ENCODE measurements around the gene CDK8.

Gene CDK8

DNA sequence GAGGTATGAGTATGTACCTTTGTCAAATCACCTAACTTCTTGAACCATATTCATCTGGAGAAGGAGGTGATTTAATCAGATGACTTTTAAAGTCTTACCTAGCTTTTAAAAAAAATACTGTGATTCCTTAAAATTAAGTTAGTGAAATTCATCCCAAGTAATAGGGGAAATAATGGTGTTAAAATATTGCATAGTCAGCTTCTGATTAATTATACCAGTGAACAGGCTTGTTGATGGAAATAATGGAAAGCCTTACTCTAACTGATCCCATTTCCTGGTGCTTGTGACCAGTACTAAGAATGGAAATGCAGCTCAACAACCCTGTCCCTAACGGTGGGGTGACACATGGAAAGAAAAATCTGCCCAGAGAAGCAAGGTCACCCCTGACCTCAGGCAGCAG lies 130.7 kb downstream of the CDK8 start:
- no peak for DNase-seq (ENCODE audit: low spot score)

DNA sequence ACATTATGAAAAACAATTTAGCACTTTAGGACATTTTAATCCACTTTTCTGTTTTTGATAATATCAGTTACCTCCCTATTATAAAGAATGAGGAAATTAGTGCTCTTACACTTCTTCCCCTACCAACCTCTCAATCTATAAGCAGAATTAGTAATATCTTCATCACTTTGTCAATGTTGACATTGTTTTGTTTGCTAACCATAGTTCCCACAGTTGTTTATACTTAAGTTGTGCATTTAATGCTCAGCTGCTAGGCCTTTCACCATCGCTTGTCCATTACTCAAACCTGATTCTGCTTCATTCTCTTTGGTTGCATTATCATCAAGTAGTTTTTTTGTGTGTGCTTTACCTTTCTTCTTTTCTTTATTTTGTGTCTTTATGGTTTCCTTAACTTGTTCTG lies 132.1 kb downstream of the CDK8 start:
- no peak for DNase-seq (ENCODE audit: low spot score)

DNA sequence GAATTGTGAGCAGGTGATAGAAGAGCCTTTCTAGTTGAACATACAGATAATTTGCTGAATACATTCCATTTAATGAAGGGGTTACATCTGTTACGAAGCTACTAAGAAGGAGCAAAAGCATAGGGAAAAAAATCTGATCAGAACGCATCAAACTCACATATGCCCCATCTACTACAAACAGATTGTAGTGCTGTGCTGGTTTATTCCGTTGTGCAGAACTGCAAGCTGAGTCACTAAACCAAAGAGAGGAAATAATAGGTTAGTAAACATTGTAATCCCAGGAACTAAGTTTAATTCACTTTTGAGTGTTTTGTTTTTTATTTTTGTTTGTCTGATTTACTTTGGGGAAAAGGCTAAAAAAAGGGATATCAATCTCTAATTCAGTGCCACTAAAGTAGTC lies 136.3 kb downstream of the CDK8 start:
- DNase-seq (ENCODE audit: low spot score) = no peak

DNA sequence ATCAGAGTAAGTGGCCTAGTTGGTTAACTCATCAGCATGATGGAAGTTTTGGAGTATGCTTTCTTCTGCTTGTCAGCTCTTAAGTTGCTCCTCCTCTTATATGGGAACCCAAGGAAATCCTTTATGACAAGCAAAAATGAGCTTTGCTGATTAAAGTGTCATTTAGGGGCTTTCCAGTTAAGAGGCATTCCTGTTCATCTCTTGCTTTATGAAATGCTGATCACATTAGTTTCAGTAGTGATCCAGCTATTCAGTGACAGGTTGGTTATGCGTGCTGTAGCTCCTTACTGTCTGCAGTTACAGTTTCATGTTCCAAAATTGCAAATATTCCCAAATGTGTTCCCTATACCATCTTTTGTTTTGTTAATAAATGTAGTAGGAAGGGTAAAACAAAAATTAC lies 146.6 kb downstream of the CDK8 start:
- no peak for DNase-seq (ENCODE audit: low spot score)

DNA sequence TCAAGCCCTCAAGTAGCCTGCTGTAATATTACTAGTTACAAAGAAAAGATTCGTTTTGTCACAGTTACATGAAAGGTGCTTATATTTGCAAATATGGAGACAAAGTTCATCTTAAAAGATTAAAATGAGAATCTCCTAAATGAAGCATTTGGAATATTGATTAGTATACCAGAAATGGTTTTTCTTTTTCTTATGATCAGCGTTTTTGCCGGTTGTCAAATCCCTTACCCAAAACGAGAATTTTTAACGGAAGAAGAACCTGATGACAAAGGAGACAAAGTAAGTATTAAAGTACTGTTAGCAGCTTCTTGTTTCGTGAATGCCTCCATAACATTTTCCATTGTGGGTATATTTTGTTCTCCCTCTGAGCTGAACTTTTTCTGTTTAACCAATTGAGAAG lies 147.1 kb downstream of the CDK8 start:
- DNase-seq (ENCODE audit: low spot score) = no peak

DNA sequence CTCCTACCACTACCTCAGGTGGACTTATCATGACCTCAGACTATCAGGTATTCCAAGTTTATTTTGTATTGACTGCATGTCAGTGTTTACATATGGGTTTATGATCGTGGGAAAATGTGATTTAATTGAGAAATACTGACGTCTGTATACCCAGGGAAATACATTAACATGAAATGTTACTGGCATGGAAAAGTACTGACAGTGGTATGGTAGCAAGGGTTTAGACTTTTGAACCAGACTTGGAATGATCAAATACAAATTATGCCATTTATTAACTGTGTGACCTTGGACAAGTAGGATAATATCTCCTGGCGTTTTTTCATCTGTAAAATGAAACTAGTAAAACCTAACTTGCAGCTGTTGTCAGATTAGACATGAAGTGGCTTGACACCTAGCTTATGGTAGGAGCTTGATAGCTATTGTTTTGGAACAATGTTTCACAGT lies 147.7 kb downstream of the CDK8 start:
- DNase-seq (ENCODE audit: low spot score) = no peak

DNA sequence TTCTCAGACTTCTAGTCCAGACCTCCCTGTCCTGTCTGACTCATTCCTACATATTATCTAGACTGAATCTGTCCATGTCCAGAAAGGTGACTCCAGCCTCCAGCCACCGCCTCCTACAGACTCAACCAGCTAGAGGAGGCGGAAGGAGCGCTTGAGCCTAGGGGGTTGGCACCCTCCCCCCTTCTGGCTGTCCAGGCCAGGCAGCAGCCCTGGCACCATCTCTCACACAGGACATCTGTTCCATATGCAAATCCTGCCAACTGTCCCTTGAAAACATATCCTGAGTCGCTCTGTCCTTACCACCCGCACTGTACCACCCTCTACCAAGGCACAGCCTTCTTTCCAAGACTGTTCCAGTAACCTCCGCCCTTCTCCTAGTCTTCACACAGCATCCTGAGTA lies 152.9 kb downstream of the CDK8 start:
- DNase-seq (ENCODE audit: low spot score) = no peak

DNA sequence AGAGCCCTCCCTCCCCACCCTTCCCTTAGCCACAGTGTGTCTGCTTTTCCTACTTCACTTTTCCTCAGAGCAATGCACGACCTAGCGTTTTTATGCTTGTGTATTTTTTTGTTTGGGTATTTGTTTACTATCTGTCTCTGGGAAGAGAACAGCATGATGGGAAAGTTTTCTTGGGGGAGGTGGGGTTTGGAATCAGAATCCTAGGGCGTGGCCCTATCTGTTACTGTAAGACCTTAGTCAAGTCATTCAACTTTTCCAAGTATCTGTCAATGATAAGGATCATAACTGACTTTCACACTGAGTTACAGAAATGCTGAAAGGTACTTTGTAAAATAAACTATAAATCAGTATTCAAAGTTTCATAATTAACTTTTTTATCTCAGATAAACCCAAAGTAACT lies 157.3 kb downstream of the CDK8 start:
- no peak for DNase-seq (ENCODE audit: low spot score)

DNA sequence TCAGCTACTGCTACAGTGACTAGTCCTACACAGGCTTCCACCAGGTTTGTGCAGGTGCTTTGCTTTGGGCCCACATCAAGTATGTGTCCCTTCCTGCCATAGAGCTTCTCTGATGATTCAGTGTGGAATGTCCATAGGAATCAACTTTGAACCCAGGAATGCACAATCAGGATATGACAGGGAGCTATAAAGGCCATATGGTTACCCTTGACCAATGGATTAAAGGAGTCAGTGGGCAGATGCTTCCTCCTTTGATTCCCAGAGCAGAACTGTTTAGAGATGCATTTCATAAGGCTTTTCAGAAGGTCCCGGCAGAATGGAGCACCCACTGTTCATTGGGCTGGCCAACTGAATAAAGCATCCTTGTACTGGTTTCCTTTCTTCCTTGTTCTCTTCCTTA lies 158.3 kb downstream of the CDK8 start:
- DNase-seq (ENCODE audit: low spot score) = no peak

DNA sequence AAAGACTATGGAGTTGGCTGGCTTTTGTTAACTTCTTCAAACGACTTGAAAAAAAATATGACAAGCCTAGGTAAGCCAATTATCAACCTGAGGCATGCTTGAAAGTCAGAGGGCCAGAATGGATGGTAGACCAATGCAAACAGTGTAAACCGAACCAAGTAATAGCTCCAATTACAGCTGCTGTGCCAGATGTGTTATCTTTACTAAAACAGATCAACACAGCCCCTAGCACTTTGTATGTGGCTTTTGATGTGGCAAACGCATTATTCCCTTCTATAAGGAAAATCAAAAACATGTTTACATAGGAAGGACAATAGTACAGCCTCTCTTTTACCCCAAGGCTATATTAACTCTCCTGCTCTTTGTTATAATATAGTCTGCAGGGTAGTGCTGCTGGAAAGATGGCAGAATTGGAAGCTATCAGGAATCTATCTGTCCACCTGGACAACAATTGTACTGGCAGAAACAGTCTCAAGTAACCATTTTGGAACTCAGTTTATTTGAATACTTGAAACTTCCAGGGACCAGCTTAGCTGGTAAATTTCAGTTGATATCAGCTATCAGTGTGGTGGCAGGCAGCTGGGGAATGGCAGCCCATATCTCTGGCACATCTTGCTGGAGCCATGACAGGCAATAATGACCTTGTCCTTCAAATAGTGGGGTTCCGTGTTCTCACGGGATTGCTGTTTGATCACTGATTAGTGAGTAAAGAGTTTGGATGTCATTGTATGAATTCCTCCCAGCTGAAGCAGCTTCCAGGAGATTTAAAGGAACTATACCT lies 159.2 kb downstream of the CDK8 start:
- DNase-seq (ENCODE audit: low spot score) = no peak

DNA sequence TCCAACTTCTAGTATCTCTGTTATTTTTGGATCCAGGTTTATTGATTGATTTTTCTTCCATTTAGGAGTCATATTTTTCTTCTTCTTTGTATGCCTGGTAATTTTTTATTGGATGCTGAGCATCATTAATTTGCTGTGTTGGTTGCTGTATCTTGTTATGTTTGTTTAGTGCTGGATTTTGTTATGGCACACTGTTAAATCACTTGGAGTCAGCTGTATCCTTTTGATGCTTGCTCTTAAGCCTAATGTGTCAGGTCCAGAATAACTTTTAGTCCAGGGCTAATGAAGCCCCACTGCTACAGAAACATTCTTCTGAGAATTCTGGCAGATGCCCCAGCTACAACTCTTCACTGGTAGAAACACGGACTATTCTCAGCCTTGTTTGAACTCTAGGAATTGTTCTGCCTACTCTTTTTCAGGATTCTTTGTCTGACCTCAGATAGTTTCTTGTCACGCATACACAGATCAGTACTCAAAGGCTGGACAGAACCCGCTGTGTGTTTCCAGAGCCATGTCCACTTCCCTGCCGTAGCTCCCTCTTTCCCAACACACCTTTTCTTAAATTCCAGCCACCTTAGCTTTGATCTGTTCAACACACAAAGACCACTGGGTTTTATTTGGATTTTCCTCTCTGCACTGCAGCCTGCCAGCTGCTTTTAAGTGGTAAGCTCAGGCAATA lies 166.5 kb downstream of the CDK8 start:
- DNase-seq (ENCODE audit: low spot score) = no peak

DNA sequence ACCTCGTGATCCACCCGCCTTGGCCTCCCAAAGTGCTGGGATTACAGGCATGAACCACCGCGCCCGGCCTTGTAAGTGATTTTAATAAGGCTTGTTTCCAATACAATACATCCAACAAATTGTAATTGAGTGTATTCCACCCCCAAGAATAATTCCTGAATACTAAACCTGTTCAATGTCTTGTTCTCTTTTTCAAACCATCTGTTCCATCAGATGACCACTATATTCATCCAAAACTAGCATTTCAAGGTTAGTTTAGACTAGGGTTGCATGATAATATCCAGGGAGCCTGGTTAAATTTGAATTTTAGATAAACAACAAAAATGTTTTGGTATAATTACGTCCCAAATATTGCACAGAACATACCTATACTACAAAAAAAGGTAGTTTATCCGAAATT lies 168.1 kb downstream of the CDK8 start:
- no peak for DNase-seq (ENCODE audit: low spot score)

DNA sequence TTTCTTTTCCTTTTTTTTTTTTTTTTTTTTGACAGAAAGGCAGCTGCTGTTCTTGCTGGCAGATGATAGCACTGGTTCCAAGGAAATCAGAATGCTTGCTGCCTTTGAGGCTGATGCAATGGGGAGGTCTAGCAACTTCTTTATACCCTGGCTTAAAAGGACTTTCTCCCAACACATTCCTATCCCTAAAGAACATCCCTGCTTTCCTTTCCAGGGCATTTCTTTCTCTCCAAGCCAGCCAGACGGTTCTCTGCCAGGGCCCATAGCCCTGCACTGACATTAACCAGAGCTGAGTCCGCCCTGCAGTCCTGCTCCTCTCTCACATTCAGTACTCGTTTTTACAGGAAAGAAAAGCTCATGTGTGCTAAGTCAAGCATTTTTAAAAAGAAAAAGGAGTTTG lies 169.7 kb downstream of the CDK8 start:
- DNase-seq (ENCODE audit: low spot score) = no peak

DNA sequence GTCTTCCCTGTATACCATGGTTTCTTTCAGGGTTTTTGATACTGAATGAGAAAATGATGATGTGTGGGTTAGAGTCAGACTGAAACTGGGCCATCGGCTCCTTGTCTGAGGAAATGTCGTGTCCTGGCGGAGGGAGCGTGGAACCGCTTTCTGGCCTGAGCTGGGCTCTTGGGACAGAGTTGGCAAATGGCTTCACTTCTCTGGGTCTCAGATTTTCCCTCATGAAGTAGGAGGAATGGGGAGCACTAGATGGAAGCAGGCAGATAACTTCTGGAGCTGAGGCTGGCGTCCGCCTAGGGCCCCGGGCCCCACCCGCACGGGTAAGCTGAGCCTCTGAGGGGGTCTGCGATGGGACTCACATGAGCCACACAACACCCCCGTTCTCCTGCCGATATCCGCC lies 170.3 kb downstream of the CDK8 start:
- DNase-seq (ENCODE audit: low spot score) = no peak

DNA sequence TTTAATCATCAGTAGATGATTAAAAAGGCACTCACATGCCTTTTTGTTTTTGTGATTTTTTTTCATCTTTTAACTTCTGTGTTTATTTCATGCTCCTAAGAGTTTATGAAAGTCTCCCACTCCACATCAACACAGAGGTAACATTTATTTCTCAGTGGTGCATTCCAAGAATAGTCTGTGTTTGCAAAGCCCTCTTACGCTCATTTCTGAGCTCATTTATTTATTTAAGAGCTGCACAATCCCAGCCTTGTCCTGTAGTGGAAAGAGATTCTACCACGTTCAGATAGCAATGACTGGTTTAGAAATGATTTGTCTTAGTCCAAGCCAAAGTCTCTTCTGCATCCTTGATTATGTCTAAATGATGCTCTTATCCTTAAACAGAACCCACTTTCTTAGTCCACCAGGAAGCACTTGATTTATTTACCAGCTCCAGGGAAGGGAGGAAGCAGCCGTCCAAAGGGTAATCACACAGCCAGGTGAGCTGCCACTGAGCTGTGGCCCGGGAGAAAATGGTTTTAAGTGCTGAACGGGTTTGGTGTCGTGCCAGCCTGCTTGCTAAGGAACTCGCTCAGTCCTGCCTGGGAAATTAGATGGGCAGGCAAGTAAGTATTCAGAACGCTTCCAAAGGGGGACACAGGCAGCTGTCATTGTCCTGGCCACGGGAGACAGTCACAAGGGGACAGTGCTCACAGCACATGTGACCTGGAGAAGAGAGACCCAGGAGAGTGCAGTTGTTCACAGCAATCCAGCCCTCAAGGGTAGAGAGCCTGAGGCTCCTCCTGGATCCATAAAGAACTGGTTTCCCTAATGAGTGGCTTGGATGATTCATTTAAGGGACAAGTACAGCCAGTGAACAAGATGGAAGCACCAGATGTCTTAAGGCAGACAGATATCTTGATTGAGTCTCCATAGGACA lies 171.8 kb downstream of the CDK8 start:
- no peak for DNase-seq (ENCODE audit: low spot score)

DNA sequence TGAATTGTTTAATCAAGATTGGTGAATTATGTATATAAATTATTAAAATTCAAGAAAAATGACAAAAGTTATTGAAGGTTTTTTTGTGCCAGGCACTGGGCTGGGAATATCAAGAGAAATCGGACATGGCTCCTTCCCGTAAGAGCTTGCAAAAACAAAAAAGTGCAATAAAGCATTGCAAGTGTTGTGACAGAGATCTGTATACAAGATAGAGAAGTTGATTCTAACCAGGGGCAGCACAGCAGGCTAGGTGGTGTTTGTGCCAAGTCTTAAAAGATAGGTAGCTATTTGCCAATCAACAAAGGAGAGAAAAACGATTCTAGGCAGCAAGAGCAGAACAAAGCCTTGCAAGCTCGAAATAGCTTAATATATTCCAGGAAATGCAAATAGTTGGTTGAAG lies 179.8 kb downstream of the CDK8 start:
- no peak for DNase-seq (ENCODE audit: low spot score)

DNA sequence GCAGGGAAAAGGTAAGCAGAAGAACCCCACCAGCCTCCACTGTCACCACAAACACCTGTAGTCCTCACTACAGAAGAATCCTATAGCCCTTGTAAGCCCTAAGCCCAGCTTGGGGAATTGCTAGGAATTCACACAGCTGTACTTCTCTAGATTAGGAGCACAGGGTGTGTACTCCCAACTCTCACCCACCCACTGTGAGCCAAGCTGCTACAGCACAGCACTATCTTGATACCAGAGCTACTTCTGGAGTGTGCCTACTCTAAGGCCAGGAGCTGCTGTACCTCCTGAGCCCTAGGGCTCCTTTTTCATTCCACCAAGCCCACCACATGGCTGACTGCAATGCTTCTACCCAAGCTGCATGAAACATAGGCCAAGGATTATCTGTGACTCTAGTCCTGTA lies 181.2 kb downstream of the CDK8 start:
- DNase-seq (ENCODE audit: low spot score) = no peak

DNA sequence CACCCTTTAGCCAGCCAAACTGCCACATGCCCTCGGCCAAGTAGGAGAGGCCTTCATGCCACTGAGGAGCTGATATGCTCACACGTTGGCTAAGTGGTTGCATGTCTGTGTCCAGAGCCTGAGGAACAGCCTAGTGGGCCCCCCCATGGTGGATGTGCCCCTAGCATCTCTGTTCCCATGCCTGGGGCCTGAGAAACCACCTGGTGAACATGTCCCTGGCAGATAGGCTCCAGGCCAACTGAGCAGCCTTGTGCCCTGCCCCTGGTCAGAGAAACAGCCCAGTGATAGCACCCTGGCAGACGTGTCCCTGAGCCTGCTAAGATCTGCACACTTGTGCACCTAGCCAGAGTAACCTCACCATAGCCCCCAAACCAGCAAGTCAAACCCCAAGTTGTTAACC lies 181.7 kb downstream of the CDK8 start:
- DNase-seq (ENCODE audit: low spot score) = no peak

DNA sequence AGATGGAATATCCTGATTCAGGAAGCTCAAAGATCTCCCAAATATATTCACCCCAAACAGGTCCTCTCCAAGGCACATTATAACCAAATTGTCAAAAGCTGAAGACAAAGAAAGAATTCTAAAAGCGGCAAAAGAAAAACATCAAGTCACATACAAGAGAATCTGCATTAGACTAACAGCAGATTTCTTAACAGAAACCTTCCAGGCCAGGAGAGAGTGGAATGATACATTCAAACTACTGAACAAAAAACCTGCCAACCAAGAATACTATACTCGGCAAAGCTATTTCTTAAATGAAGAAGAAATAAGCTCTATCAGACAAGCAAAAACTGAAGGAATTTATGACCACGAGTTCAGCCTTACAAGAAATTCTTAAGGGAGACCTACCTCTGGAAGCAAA lies 183.0 kb downstream of the CDK8 start:
- no peak for DNase-seq (ENCODE audit: low spot score)

DNA sequence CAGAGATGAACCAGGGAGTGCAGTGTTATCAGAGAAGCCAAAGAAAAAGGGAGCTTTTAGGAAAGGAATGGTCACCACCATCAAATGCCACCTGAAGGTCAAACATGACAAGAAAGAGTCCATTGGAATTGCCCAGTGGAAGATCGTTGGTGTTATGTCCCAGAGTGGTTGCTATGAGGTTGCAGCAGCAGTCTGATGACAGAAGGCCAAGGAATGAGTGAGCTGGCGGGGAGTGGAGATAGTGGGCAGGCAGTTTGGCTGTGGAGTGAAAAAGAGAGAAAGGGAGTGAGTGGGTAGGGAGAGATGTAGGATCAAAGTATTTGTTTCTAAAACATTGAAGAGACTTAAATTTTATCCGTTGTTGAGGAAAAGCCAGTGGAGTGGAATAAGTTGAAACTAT lies 186.2 kb downstream of the CDK8 start:
- DNase-seq (ENCODE audit: low spot score) = no peak

DNA sequence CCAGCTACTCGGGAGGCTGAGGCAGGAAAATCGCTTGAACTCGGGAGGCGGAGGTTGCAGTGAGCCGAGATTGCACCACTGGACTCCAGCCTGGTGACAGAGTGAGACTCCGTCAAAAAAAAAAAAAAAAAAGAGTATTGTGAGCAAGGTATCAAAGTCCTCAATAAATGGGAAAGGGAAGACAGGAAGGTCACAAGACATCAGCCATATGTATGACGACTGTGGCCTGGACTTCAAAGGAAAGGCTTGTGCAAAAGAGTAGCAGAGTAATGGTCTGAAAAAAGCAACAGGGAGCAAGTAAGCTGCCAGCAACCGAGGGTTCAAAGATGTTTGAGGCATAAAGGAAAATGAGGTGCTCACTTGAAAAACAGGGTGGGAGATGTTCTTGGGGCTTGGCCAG lies 187.5 kb downstream of the CDK8 start:
- DNase-seq (ENCODE audit: low spot score) = no peak

DNA sequence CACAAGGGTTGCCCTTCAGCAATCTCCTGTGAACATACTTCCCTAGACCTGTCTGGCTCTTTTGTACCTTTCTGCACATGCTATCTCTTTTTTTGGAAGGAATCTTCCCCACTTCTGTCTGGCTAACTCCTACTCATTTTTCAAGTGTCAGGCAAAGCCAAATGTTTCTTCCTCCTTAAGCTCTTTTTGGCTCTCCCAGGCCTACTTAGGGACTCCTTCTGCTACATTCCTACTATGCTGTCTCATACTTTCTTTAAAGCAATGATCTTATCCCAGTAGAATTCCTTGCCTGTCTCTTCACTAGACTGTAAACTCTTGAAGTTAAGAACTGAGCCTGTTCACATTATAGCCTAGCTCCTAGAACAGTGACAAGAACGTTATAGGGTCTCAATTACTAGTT lies 188.6 kb downstream of the CDK8 start:
- no peak for DNase-seq (ENCODE audit: low spot score)

DNA sequence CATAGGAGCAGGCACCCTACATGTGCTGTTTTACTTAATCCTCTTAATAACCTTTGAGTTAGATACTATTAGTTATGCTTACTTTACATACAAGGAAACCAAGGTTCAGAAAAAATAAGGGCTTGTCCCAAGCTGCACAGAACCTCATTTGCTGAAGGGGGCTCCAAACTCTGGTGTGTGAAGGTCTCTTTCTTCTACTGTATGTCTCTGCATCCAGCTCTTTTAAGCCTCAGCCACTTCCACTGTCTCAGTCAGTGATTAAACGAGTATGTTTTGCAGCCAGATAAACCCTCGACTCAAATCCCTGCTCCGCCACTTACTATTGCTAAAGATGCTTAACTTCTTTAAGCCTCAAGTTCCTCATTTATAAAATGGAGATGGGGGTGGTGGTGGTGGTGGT lies 191.2 kb downstream of the CDK8 start:
- DNase-seq (ENCODE audit: low spot score) = no peak
